Esophagus muscularis mucosa (tissue), 4 donors: ENCODE data around the gene GALR2. TPM values are rescaled to one million over a fixed set of nuclear protein-coding genes. Genes with fewer than 3 reads are reported as not detected.

Experiments
- DNase-seq: peaks from one replicate; pipeline ENCODE4 v3.0.0-alpha.2; 2017; ENCODE audit errors: extremely low spot score
- H3K27ac ChIP-seq, 4 donors: fragments of 200-600 bp; sonication (generic); replicated peaks in 1 of 4; 1 replicate in 3 of 4; 2 replicates in 1 of 4; pipeline ENCODE4 v1.5.1; 2016 to 2019; ENCODE audit warnings: mild to moderate bottlenecking in 1 of 4
- H3K27me3 ChIP-seq, 4 donors: fragments of 200-600 bp; sonication (generic); one replicate each; pipeline versions ENCODE4 v1.5.1 to v1.6.0; 2016 to 2019
- H3K36me3 ChIP-seq, 4 donors: fragments of 200-600 bp; sonication (generic); one replicate each; pipeline ENCODE4 v1.5.1; 2016 to 2019
- H3K4me1 ChIP-seq, 4 donors: fragments of 200-600 bp; sonication (generic); one replicate each; pipeline ENCODE4 v1.5.1; 2016 to 2019
- H3K4me3 ChIP-seq, 4 donors: fragments of 200-600 bp; sonication (generic); 1 replicate in 2 of 4; 2 replicates in 2 of 4; pipeline ENCODE4 v1.5.1; 2016 to 2019; ENCODE audit warnings: mild to moderate bottlenecking in 4 of 4, moderate library complexity in 1 of 4
- H3K9me3 ChIP-seq, 4 donors: fragments of 200-600 bp; sonication (generic); 1 replicate in 3 of 4; 2 replicates in 1 of 4; pipeline ENCODE4 v1.5.1; 2016 to 2019
- CTCF ChIP-seq, 3 experiments: fragments of 200-600 bp in 2 of 3; fragments of 450-650 bp in 1 of 3; sonication (generic) in 2 of 3; IDR thresholded peaks; one replicate each; pipeline ENCODE4 v1.5.1; 2017 to 2019; ENCODE audit warnings: antibody characterized with exemption in 3 of 3, mild to moderate bottlenecking in 2 of 3, moderate library complexity in 1 of 3
- EP300 ChIP-seq: sonication (generic); formaldehyde crosslinking; IDR thresholded peaks from one replicate; pipeline ENCODE4 v1.6.1; 2017; ENCODE audit warnings: antibody characterized with exemption
- POLR2A ChIP-seq: fragments of 450-650 bp; IDR thresholded peaks from one replicate; pipeline ENCODE4 v1.6.1; 2017; ENCODE audit warnings: antibody characterized with exemption, moderate library complexity, mild to moderate bottlenecking, low read depth
- POLR2AphosphoS5 ChIP-seq, 2 donors: sonication (generic); formaldehyde crosslinking; IDR thresholded peaks; one replicate each; pipeline ENCODE4 v1.6.1; 2017; ENCODE audit warnings: antibody characterized with exemption in 2 of 2
- WGBS: methylation state at CpG from one replicate; pipeline ENCODE4 v1.1.5; 2018; 5-methylcytosine and 5-hydroxymethylcytosine counted together
- intact Hi-C: fragments of 100-400 bp; cut with DNase I; formaldehyde crosslinking; loops from one replicate; pipeline ENCODE4 v1.15.1; 2023
- total RNA-seq, 4 donors: library from RNA; depleted of rRNA; stranded (reverse); fragments of >200 nt; gene quantifications; one replicate each; pipeline versions ENCODE4 v1.1.0 to v1.2.1, GENCODE V29; 2016

GALR2 gene
- total RNA-seq, 4 donors from 2014 or later = 0.50 TPM; not detected in 3

- peak overlapping the region; percentile 48 to 81 (median 80) for H3K27ac ChIP-seq
- no peak for TF ChIP-seq POLR2A
- TF ChIP-seq POLR2AphosphoS5 (IDR thresholded peaks at IDR 0.05) = no peak
- TF ChIP-seq CTCF (IDR thresholded peaks at IDR 0.05) = no peak
- TF ChIP-seq EP300 = no peak
- H3K4me3 ChIP-seq = peak overlapping the region; percentile 72 to 84 (median 78)
- no peak for DNase-seq
- intact Hi-C loops = no loop called here
- H3K36me3 ChIP-seq = peaks cover 16 to 32% (median 31%) of the 10 kb centered on the region in 4 donors
- H3K9me3 ChIP-seq = no peaks in the 10 kb centered on the region
- peaks cover 52 to 68% (median 57%) of the 10 kb centered on the region in 4 donors for H3K4me1 ChIP-seq
- WGBS = 24% methylated on average over 9 of the region's 15 CpGs
- peaks cover 19 to 34% (median 29%) of the 10 kb centered on the region in 4 donors for H3K27me3 ChIP-seq
These were observed 2.9 kb upstream of the GALR2 start for GRCh38 chr17:76071531-76072147.

GRCh38 chr17:76072148-76072858, 2.3 kb upstream of the GALR2 start, which contains the start of gene SRP68:
Gene SRP68 (minus strand): TSS chr17:76072517. CDS start chr17:76072491, 26 bp downstream.
- peaks cover 10 to 25% (median 24%) of the 10 kb centered on the region in 4 donors for H3K36me3 ChIP-seq
- H3K9me3 ChIP-seq = no peaks in the 10 kb centered on the region
- intact Hi-C loops = no loop called here
- H3K4me1 ChIP-seq = peaks cover 59 to 75% (median 64%) of the 10 kb centered on the region in 4 donors
- H3K4me3 ChIP-seq = peak within 1 kb of the TSS; percentile 72 to 84 (median 78)
- DNase-seq = peak; percentile 97
- peaks cover 19 to 41% (median 36%) of the 10 kb centered on the region in 4 donors for H3K27me3 ChIP-seq
- WGBS = 0% methylated on average over 12 of the region's 57 CpGs
- H3K27ac ChIP-seq = peak within 1 kb of the TSS; percentile 48 to 81 (median 80)
- TF ChIP-seq POLR2A (peak; percentile 42), POLR2AphosphoS5 (IDR thresholded peaks at IDR 0.05) (peak; percentile 78 to 89), EP300 (no peak), CTCF (IDR thresholded peaks at IDR 0.05) (peak in 1 of 3 experiments; percentile 18)

- Histone ChIP-seq H3K4me3 (peak overlapping the region in 3 of 4 donors; percentile 17 to 25 (median 22)), H3K9me3 (no peaks in the 10 kb centered on the region), H3K36me3 (no peaks in the 10 kb centered on the region), H3K27ac (no peak overlapping the region), H3K4me1 (peaks cover 56 to 75% (median 64%) of the 10 kb centered on the region in 4 donors), H3K27me3 (peaks cover 19 to 70% (median 47%) of the 10 kb centered on the region in 4 donors)
- 4% methylated on average over 37 of the region's 48 CpGs for WGBS
- no peak for DNase-seq
- TF ChIP-seq POLR2A = no peak
- peak in 1 of 3 experiments; percentile 9 for TF ChIP-seq CTCF (IDR thresholded peaks at IDR 0.05)
- intact Hi-C loops = no loop called here
These were observed 974 bp downstream of the GALR2 start for GRCh38 chr17:76075364-76076145.

DNA sequence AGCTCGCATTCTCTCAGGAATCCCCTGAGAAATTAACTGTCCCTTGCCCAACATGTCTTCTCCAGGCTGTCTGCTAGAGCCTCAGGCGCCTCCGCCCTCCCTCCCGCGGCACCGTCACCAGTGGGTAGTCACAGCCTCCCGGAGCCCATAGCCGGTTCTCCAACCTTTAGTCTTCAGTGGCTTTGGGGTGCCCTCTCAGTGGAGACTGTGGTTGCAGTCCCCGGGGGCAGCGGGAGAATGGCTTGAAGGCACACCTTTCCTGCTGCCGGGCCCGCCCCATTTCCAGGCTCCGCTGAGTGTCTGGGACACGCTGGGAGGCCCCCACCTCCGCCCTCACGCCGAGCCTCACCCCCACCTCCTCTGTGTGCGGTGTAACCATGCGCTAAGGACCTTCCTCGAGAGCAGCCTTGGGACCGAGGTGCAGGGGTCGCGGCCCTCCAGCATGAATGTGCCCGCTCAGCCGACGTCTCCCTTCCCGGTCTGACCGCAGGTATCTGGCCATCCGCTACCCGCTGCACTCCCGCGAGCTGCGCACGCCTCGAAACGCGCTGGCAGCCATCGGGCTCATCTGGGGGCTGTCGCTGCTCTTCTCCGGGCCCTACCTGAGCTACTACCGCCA, 1.7 kb downstream of the GALR2 start:
- 2% methylated on average over 21 of the region's 41 CpGs for WGBS
- TF ChIP-seq POLR2A = no peak
- H3K36me3 ChIP-seq = no peaks in the 10 kb centered on the region
- intact Hi-C loops = no loop called here
- peak overlapping the region in 1 of 4 donors; percentile 1 for H3K4me3 ChIP-seq
- no peak overlapping the region for H3K27ac ChIP-seq
- H3K9me3 ChIP-seq = no peaks in the 10 kb centered on the region
- H3K4me1 ChIP-seq = peaks cover 49 to 73% (median 58%) of the 10 kb centered on the region in 4 donors
- DNase-seq = no peak
- H3K27me3 ChIP-seq = peaks cover 19 to 70% (median 47%) of the 10 kb centered on the region in 4 donors
